HS-5 (cell line): ENCODE data around the gene PARD3.
"Not testable (repeated sequence)": the region's sequence is repeated elsewhere in the genome, so short reads cannot be mapped to it uniquely, and the experiment has no call there.

ENCODE experiments used
- DNase-seq: peaks from one replicate; pipeline ENCODE4 v3.0.0-alpha.2; 2012; ENCODE audit warnings: low read depth

Gene PARD3

GRCh38 chr10:34097682-34098081, 717.4 kb downstream of the PARD3 start:
- no peak for DNase-seq

GRCh38 chr10:34094961-34095360, 720.1 kb downstream of the PARD3 start:
- no peak for DNase-seq

- DNase-seq, result no peak
Measured at GRCh38 chr10:34094146-34094696, 720.9 kb downstream of the PARD3 start.

GRCh38 chr10:34092891-34093290, 722.2 kb downstream of the PARD3 start:
- DNase-seq, result no peak

GRCh38 chr10:34091635-34092195, 723.4 kb downstream of the PARD3 start:
- no peak for DNase-seq

- DNase-seq, result no peak
Measured at GRCh38 chr10:34089253-34089652, 725.8 kb downstream of the PARD3 start.

- no peak for DNase-seq
Measured at GRCh38 chr10:34088208-34088794, 726.8 kb downstream of the PARD3 start.

GRCh38 chr10:34087095-34087418, 728.0 kb downstream of the PARD3 start:
- no peak for DNase-seq

- DNase-seq, result no peak
Measured at GRCh38 chr10:34083567-34083966, 731.5 kb downstream of the PARD3 start.

- no peak for DNase-seq
Measured at GRCh38 chr10:34081948-34082347, 733.1 kb downstream of the PARD3 start.

GRCh38 chr10:34081347-34081743, 733.8 kb downstream of the PARD3 start:
- DNase-seq, result no peak

GRCh38 chr10:34080485-34081346, 734.4 kb downstream of the PARD3 start:
- DNase-seq, result no peak

- DNase-seq, result no peak
Measured at GRCh38 chr10:34079702-34080484, 735.2 kb downstream of the PARD3 start.

- no peak for DNase-seq
Measured at GRCh38 chr10:34078745-34079470, 736.2 kb downstream of the PARD3 start.

- no peak for DNase-seq
Measured at GRCh38 chr10:34078017-34078744, 736.9 kb downstream of the PARD3 start.

- DNase-seq, result no peak
Measured at GRCh38 chr10:34076443-34076842, 738.7 kb downstream of the PARD3 start.

- DNase-seq, result no peak
Measured at GRCh38 chr10:34075254-34075926, 739.7 kb downstream of the PARD3 start.

GRCh38 chr10:34074051-34074450, 741.0 kb downstream of the PARD3 start:
- no peak for DNase-seq

- not testable (repeated sequence) for DNase-seq
Measured at GRCh38 chr10:34067741-34068140, 747.4 kb downstream of the PARD3 start.

GRCh38 chr10:34063592-34063991, 751.5 kb downstream of the PARD3 start:
- DNase-seq, result no peak
